ENCODE data around the gene NID1.

The NID1 gene

DNA sequence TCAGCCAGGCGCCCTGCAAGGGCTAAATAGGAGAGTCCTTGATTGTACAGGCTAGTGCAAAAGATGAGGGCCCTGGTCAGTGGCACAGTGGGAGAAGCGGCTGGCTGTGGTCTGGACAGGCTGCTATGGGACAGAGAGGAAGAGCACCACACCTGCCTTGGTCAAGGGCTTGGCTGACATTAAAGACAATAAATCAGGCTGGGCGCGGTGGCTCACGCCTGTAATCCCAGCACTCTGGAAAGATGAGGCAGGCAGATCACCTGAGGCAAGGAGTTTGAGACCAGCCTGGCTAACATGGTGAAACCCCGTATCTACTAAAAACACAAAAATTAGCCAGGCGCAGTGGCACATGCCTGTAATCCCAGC is 62.9 kb downstream of the NID1 start:
- Histone ChIP-seq H3K4me2 (no peak overlapping the region), H4K20me1 (ENCODE audit: insufficient read depth) (no peaks in the 10 kb centered on the region), H2AFZ (ENCODE audit: low read depth) (no peak overlapping the region), H3K4me3 (IDR thresholded peaks at IDR 0.05; ENCODE audit: insufficient read depth, low read depth, low read length) (no peak overlapping the region), H3K79me2 (ENCODE audit: insufficient read depth, low read depth) (no peaks in the 10 kb centered on the region), H3K27ac (no peak overlapping the region), H3K36me3 (ENCODE audit: insufficient read depth) (no peaks in the 10 kb centered on the region), H3K27me3 (ENCODE audit: insufficient read depth, low read depth) (no peaks in the 10 kb centered on the region), H3K9ac (no peak overlapping the region), H3K4me1 (ENCODE audit: low read depth, poor library complexity, severe bottlenecking) (no peaks in the 10 kb centered on the region)
- TF ChIP-seq, protein P1, sequence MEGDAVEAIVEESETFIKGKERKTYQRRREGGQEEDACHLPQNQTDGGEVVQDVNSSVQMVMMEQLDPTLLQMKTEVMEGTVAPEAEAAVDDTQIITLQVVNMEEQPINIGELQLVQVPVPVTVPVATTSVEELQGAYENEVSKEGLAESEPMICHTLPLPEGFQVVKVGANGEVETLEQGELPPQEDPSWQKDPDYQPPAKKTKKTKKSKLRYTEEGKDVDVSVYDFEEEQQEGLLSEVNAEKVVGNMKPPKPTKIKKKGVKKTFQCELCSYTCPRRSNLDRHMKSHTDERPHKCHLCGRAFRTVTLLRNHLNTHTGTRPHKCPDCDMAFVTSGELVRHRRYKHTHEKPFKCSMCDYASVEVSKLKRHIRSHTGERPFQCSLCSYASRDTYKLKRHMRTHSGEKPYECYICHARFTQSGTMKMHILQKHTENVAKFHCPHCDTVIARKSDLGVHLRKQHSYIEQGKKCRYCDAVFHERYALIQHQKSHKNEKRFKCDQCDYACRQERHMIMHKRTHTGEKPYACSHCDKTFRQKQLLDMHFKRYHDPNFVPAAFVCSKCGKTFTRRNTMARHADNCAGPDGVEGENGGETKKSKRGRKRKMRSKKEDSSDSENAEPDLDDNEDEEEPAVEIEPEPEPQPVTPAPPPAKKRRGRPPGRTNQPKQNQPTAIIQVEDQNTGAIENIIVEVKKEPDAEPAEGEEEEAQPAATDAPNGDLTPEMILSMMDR (conservative IDR thresholded peaks at IDR 0.05; ENCODE audit: low read depth, low read length): no peak

GRCh38 chr1:236000781-236001180 is 64.1 kb downstream of the NID1 start:
- Histone ChIP-seq H3K9ac (no peak overlapping the region), H2AFZ (ENCODE audit: low read depth) (no peak overlapping the region), H3K36me3 (ENCODE audit: insufficient read depth) (no peaks in the 10 kb centered on the region), H3K4me1 (ENCODE audit: low read depth, poor library complexity, severe bottlenecking) (no peaks in the 10 kb centered on the region), H3K4me3 (IDR thresholded peaks at IDR 0.05; ENCODE audit: insufficient read depth, low read depth, low read length) (no peak overlapping the region), H3K4me2 (no peak overlapping the region), H3K79me2 (ENCODE audit: insufficient read depth, low read depth) (no peaks in the 10 kb centered on the region), H3K27ac (no peak overlapping the region), H4K20me1 (ENCODE audit: insufficient read depth) (no peaks in the 10 kb centered on the region), H3K27me3 (ENCODE audit: insufficient read depth, low read depth) (no peaks in the 10 kb centered on the region)
- TF ChIP-seq, protein P1 (conservative IDR thresholded peaks at IDR 0.05; ENCODE audit: low read depth, low read length): no peak

DNA sequence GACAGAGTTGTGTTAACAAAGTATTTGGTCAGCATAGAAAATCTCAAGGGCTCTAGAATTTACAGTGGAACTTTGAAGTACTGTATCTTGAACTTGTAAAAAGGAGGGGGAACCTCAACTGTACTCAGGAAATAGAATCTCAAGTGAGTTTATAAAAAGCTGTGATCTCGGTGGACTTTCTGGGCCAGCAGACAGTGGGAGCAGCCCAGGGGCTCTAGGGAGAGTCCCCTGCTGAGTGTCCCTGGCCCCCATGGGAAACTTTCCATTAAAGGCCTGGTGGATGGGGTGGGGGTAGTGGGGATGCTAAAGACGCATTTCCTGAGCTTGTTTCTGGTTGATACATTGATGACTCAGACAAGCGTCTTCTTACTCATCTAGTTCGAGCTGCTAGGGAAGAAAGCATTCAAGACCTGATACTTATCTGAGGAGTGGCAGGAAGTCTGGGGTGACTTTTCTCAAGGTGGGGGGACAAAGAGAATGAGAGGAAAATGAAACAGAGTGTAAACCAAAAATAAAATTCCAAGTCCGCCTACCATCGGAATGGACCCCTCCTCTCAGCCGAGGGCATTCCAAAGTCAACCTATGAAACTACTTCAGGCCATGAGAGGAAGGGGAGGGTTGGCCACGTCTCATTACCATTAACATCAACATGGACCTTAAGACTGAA is 65.5 kb downstream of the NID1 start:
- no peak overlapping the region for H2AFZ ChIP-seq (ENCODE audit: low read depth)
- H4K20me1 ChIP-seq (ENCODE audit: insufficient read depth): no peaks in the 10 kb centered on the region
- H3K4me3 ChIP-seq (IDR thresholded peaks at IDR 0.05; ENCODE audit: insufficient read depth, low read depth, low read length): no peak overlapping the region
- no peaks in the 10 kb centered on the region for H3K27me3 ChIP-seq (ENCODE audit: insufficient read depth, low read depth)
- no peak overlapping the region for H3K9ac ChIP-seq
- H3K27ac ChIP-seq: no peak overlapping the region
- no peaks in the 10 kb centered on the region for H3K36me3 ChIP-seq (ENCODE audit: insufficient read depth)
- no peaks in the 10 kb centered on the region for H3K4me1 ChIP-seq (ENCODE audit: low read depth, poor library complexity, severe bottlenecking)
- TF ChIP-seq, protein P1 (conservative IDR thresholded peaks at IDR 0.05; ENCODE audit: low read depth, low read length): no peak
- H3K79me2 ChIP-seq (ENCODE audit: insufficient read depth, low read depth): no peaks in the 10 kb centered on the region
- no peak overlapping the region for H3K4me2 ChIP-seq

- H2AFZ ChIP-seq (ENCODE audit: low read depth): no peak overlapping the region
- no peaks in the 10 kb centered on the region for H4K20me1 ChIP-seq (ENCODE audit: insufficient read depth)
- H3K79me2 ChIP-seq (ENCODE audit: insufficient read depth, low read depth): no peaks in the 10 kb centered on the region
- no peak overlapping the region for H3K9ac ChIP-seq
- no peaks in the 10 kb centered on the region for H3K27me3 ChIP-seq (ENCODE audit: insufficient read depth, low read depth)
- no peak overlapping the region for H3K27ac ChIP-seq
- H3K4me3 ChIP-seq (IDR thresholded peaks at IDR 0.05; ENCODE audit: insufficient read depth, low read depth, low read length): no peak overlapping the region
- TF ChIP-seq, protein P1 (conservative IDR thresholded peaks at IDR 0.05; ENCODE audit: low read depth, low read length): no peak
- no peaks in the 10 kb centered on the region for H3K4me1 ChIP-seq (ENCODE audit: low read depth, poor library complexity, severe bottlenecking)
- H3K4me2 ChIP-seq: no peak overlapping the region
- no peaks in the 10 kb centered on the region for H3K36me3 ChIP-seq (ENCODE audit: insufficient read depth)
These were observed 66.1 kb downstream of the NID1 start for GRCh38 chr1:235998812-235999211.
